ENCODE results near the gene ZNF524. TPM values are rescaled to one million over a fixed set of nuclear protein-coding genes. Genes with fewer than 3 reads are reported as not detected.
A peak's percentile ranks its signal among the peaks of the same experiment; 100 is the strongest.

The ZNF524 gene
- total and polyA plus RNA-seq, 9 of the 15 experiments (the other 6 are each of a cell fraction or from before 2014, with no cell fraction given), result 0.08 to 15.6 (median 2.9) TPM

- Histone ChIP-seq H3K4me1 (replicated peaks in 1 of 2; ENCODE audit: control insufficient read depth in 2 of 2, insufficient read depth in 2 of 2, low read length in 2 of 2) (peaks cover 9 to 11% of the 10 kb centered on the region in 2 experiments; a peak in 4 of 5 replicates), H3K9me3 (replicated peaks; ENCODE audit: control insufficient read depth, insufficient read depth, low read depth, low read length) (no peaks in the 10 kb centered on the region), H3K36me3 (ENCODE audit: control insufficient read depth, insufficient read depth, low read length) (peaks cover 9% of the 10 kb centered on the region; the same call in 1 of the 3 replicates), H3K4me3 (peak overlapping the region; percentile 53), H3K27ac (ENCODE audit: extremely low read depth, low read depth, low read length) (peak overlapping the region; percentile 93; the same call in 1 of the 3 replicates), H3K4me2 (ENCODE audit: insufficient read depth, low read length) (peak overlapping the region; percentile 89), H2AFZ (ENCODE audit: low read depth, low read length) (peak overlapping the region; percentile 99), H3K9ac (ENCODE audit: insufficient read depth in 1 of 2, low read depth in 2 of 2, low read length in 2 of 2) (peak overlapping the region; percentile 67 to 89), H3K79me2 (ENCODE audit: control insufficient read depth, insufficient read depth, low read length) (peaks cover 7% of the 10 kb centered on the region; the same call in 2 of the 3 replicates), H3K27me3 (ENCODE audit: control insufficient read depth in 2 of 2, insufficient read depth in 2 of 2, low read length in 2 of 2) (no peaks in the 10 kb centered on the region), H4K20me1 (replicated peaks; ENCODE audit: control insufficient read depth, insufficient read depth, low read length) (no peaks in the 10 kb centered on the region; the same call in 1 of the 2 replicates), H3K9me1 (ENCODE audit: control insufficient read depth, insufficient read depth, low read length) (peaks cover 3% of the 10 kb centered on the region)
- ChIA-PET POLR2A (interaction anchor here (0.6 to 3.8 kb wide), 14 partner anchors 8 to 552 kb away, joined by 3 to 18 read pairs (median 3); partner anchors contain the start of gene TMEM238), CTCF (ENCODE audit: low intra/inter-chr PET ratio) (no interaction called here)
- intact Hi-C loops (cut with micrococcal nuclease), result no loop called here
- TSS peak; percentile 72 for BruUV-seq (replicated peaks)
- in situ Hi-C loops (cut with MboI), result loop anchor here (5.0 to 25.0 kb wide), 4 partner anchors 108 to 687 kb away; partner anchors contain the start of genes BRSK1, HSPBP1, TNNT1 and ZSCAN5A
- WGBS (ENCODE audit: insufficient coverage, low coverage, missing lambda C conversion rate), result 33% methylated on average over 11 of the region's 11 CpGs
- no peak for ATAC-seq
- peak in 1 of 4 experiments; percentile 2 for DNase-seq (ENCODE audit: extremely low read depth in 1 of 4, low spot score in 3 of 4)
- FAIRE-seq, result no peak
- TF ChIP-seq ZBTB34 (CRISPR knock-in tag; IDR thresholded peaks at IDR 0.05) (no peak), PBX2 (CRISPR knock-in tag; IDR thresholded peaks at IDR 0.05; ENCODE audit: low read depth) (no peak), PBX2 (tag; conservative IDR thresholded peaks at IDR 0.05; ENCODE audit: low read depth) (0 out of 2 replicates have a peak, but pooled peaks have one; percentile 21), SMARCA5 (IDR thresholded peaks at IDR 0.05) (0 out of 2 replicates have a peak, but pooled peaks have one; percentile 26), ZNF140 (CRISPR knock-in tag; IDR thresholded peaks at IDR 0.05) (no peak), ZNF384 (IDR thresholded peaks at IDR 0.05; ENCODE audit: low read depth, low read length) (peak; percentile 60; the same call in 1 of the 2 replicates), CCNT2 (IDR thresholded peaks at IDR 0.05; ENCODE audit: borderline replicate concordance, extremely low read depth, insufficient read length, low read depth, low read length) (no peak), ZFX (CRISPR knock-in tag; IDR thresholded peaks at IDR 0.05) (peak; percentile 5; the same call in 1 of the 2 replicates), HOMEZ (CRISPR knock-in tag; IDR thresholded peaks at IDR 0.05) (no peak), ZNF224 (CRISPR knock-in tag; IDR thresholded peaks at IDR 0.05) (no peak), PKNOX1 (IDR thresholded peaks at IDR 0.05) (peak; percentile 52), SAFB2 (IDR thresholded peaks at IDR 0.05; ENCODE audit: borderline replicate concordance, low read depth, low read length, severe bottlenecking) (no peak), ZEB2 (IDR thresholded peaks at IDR 0.05) (no peak), CREBBP (IDR thresholded peaks at IDR 0.05; ENCODE audit: low read depth, low read length) (no peak), CXXC5 (CRISPR knock-in tag; IDR thresholded peaks at IDR 0.05) (no peak), MCM3 (IDR thresholded peaks at IDR 0.05) (no peak)
These were observed 24.9 kb downstream of the ZNF524 start for GRCh38 chr19:55625004-55625326.
